GM12872 (cell line): ENCODE measurements around the gene TUBGCP6.

Experiments used
- CTCF ChIP-seq: IDR thresholded peaks from 3 replicates; pipeline ENCODE4 v1.5.1; 2011; ENCODE audit warnings: low read depth, mild to moderate bottlenecking, low read length, moderate library complexity; ENCODE audit not compliant: insufficient read depth

Gene TUBGCP6

GRCh38 chr22:50289151-50289941 is 44.5 kb upstream of the TUBGCP6 start:
- TF ChIP-seq CTCF = no peak

GRCh38 chr22:50287731-50288130 is 42.9 kb upstream of the TUBGCP6 start:
- TF ChIP-seq CTCF = no peak

GRCh38 chr22:50286701-50287318 is 42.0 kb upstream of the TUBGCP6 start:
- TF ChIP-seq CTCF = no peak

DNA sequence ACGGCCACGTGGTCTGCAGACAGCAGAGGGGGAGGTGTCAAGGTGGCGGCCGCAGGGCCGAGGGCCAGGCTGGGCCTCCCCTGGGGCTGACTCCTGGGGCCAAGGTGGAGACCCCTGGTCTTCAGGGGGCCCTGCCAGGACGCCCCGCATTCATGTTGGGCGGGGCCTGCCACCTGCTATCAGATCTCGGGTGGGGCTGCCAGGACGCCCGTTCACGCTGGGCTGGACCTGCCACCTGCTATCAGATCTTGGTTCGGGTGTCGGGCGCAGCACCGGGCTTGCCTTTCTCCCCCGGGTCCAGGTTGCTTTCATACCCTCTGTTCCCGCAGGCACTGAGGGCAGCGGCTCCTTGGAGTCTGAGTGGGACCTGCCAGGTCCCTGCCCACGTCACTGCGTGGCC is 41.5 kb upstream of the TUBGCP6 start:
- no peak for TF ChIP-seq CTCF

DNA sequence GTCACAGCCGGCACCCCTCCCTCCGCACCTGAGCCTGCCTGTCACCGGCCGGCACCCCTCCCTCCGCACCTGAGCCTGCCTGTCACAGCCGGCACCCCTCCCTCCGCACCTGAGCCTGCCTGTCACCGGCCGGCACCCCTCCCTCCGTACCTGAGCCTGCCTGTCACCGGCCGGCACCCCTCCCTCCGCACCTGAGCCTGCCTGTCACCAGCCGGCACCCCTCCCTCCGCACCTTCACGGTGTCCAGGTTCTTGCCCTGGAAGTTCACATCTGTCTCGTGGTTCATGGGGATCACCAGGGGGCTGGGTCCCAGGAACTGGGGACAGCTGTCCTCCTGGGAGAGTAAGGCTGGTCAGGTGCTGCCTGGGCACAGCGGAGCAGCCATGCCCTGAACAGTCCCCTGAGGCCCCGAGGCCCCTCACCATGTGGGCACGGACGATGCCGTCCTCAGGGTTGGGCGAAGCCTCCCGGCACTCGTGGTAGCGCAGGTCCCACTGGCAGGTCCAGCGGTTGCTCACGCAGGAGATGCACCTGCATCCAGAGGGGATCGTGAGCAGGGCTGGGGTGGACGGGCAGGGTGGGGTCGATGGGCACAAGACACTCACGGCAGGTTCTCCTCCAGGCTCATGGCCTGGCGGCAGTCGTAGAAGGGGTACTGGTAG is 40.9 kb upstream of the TUBGCP6 start:
- no peak for TF ChIP-seq CTCF

DNA sequence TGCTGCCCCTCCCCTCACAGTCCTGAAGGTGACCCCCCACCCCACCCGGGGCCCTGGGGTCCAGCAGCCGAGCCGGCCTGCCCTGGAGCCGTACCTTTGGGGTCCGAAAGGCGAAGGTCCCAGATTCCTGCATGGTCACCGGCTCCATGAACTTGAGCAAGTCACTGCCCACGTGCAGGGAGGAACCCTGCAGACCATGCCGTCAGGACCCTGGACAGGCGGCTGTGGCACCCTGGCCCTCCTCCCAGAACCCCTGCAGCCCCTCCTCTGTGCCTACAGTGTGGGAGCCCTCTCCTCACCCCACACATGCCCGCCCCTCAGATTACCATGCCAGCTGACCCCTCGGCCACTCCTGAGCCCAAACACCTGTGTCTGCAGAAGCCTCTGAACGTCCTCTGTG is 39.7 kb upstream of the TUBGCP6 start:
- no peak for TF ChIP-seq CTCF

GRCh38 chr22:50283821-50284220 is 39.0 kb upstream of the TUBGCP6 start:
- no peak for TF ChIP-seq CTCF
